Psoas muscle (tissue), 8 donors: Measurements from ENCODE around the gene NFIB. TPM values are rescaled to one million over a fixed set of nuclear protein-coding genes. Genes with fewer than 3 reads are reported as not detected.
A peak's percentile ranks its signal among the peaks of the same experiment; 100 is the strongest.

Experiments
- ATAC-seq, 4 donors: fragments of 200-7000 bp; cut with Tn5 transposase; one replicate each; pipeline ENCODE4 v1.9.1; 2020; ENCODE audit warnings: moderate library complexity in 3 of 4, mild to moderate bottlenecking in 2 of 4
- DNase-seq, 2 donors: peaks; one replicate each; pipeline ENCODE4 v3.0.0-alpha.2; 2020
- H3K27ac ChIP-seq: fragments of 200-600 bp; one replicate; pipeline ENCODE4 v1.8.0; 2022
- H3K27me3 ChIP-seq, 3 donors: fragments of 200-600 bp in 1 of 3; one replicate each; pipeline versions ENCODE4 v1.6.1 to v1.8.0; 2013 to 2022; ENCODE audit warnings: low read length in 2 of 3, mild to moderate bottlenecking in 2 of 3, moderate library complexity in 1 of 3; ENCODE audit not compliant: insufficient read depth in 3 of 3
- H3K36me3 ChIP-seq, 2 donors: fragments of 200-600 bp in 1 of 2; one replicate each; pipeline versions ENCODE4 v1.6.1 to v1.8.0; 2013 to 2022; ENCODE audit warnings: low read depth in 1 of 2, mild to moderate bottlenecking in 1 of 2, moderate library complexity in 1 of 2; ENCODE audit not compliant: insufficient read depth in 1 of 2
- H3K4me1 ChIP-seq: fragments of 200-600 bp; one replicate; pipeline ENCODE4 v1.8.0; 2022
- H3K4me3 ChIP-seq: fragments of 200-600 bp; one replicate; pipeline ENCODE4 v1.8.0; 2022; ENCODE audit warnings: mild to moderate bottlenecking
- H3K9me3 ChIP-seq: fragments of 200-600 bp; one replicate; pipeline ENCODE4 v1.8.0; 2022
- CTCF ChIP-seq: fragments of 200-600 bp; IDR thresholded peaks from one replicate; pipeline ENCODE4 v1.8.0; 2022; ENCODE audit warnings: antibody characterized with exemption
- WGBS, 3 donors: extraction: QIAGEN DNeasy Blood & Tissue Kit; methylation state at CpG; one replicate each; pipeline versions ENCODE4 v1.1.6 to v1.1.7; 2013; 5-methylcytosine and 5-hydroxymethylcytosine counted together
- intact Hi-C, 2 donors: fragments of 100-400 bp; cut with DNase I; formaldehyde crosslinking; loops; one replicate each; pipeline versions ENCODE4 v1.11.0 to v1.14.2; 2022
- polyA plus RNA-seq, 3 donors: library from polyadenylated mRNA; stranded (reverse); fragments of 200-250 nt; gene quantifications; one replicate each; pipeline ENCODE4 v1.2.3, GENCODE V29; 2013
- total RNA-seq, 4 donors: library from RNA; stranded (reverse); fragmentation: NEBNext Ultra II Directional in 2 of 4; extraction: Animal tissue kit (Norgen Biotek cat#: 25700) in 2 of 4; gene quantifications; one replicate each; pipeline versions ENCODE4 v1.2.1 to v1.2.4, GENCODE V29; 2021 to 2023
- donor health status: healthy with polysubstance abuse.
- donor health status: DM: no; HTN: no; CAD: no; lungs with moderate emphysema.
- donor health status: Bipolar disorder and iron deficiency.
- donor health status: healthy.
- donor health status: DM: yes; HTN: yes; CAD: no.
- donor health status: DM: no; HTN: no; CAD: no.
- donor health status: DM: no; HTN: no; CAD: no.
- donor health status: DM: yes; HTN: yes; CAD: no.

The NFIB gene
- total and polyA plus RNA-seq, 7 donors, result 5.8 to 65.1 (median 35.0) TPM

GRCh38 chr9:14320271-14321181 lies 6.6 kb upstream of the NFIB start:
- ATAC-seq, result peak in 3 of 4 donors; percentile 22 to 40 (median 27)
- whole genome bisulfite sequencing, 3 donors, result 6 to 8% (median 7%) methylated on average over 14 of the region's 14 CpGs

DNA sequence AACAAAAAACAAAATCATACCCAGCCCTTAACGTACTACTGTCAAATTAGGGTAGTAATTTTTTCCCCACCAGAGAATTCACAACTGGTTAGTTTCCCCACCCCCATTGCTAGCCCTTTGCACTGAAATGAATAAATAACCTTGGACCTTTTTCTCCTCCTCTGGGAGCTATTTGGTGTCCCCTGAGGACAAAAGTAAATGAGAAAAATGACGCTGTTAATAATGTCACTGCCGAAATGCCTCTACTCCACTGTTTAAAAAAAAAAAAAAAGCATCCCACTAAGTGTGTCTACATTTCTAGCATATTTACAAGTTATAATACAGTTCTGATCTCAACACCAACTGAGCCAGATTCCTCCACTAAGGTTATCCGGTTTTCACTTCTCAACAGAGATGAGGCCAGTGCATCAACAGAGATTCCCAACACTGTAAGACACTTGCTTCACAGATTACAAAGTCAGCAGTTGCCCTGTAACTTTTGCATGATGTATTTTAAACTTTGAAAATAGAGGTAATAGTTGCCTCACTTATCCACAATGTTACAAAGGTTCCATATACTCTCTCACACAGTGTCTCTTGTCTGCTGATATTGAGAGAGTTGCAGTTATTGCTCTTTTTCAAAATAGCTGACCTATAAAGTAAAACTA lies 5.1 kb upstream of the NFIB start:
- WGBS, 3 donors, result 5 to 10% (median 5%) methylated on average over 4 of the region's 4 CpGs
- no peaks in the 10 kb centered on the region for H3K27me3 ChIP-seq
- no peak for TF ChIP-seq CTCF
- H3K27ac ChIP-seq, result peak overlapping the region; percentile 99
- peak overlapping the region; percentile 93 for H3K4me3 ChIP-seq
- intact Hi-C loops, result loop anchor here (5.0 to 10.0 kb wide), 3 partner anchors 33 to 1174 kb away; no protein-coding TSS in a partner anchor
- no peaks in the 10 kb centered on the region for H3K36me3 ChIP-seq
- DNase-seq (no peak), ATAC-seq (no peak)
- H3K9me3 ChIP-seq, result no peaks in the 10 kb centered on the region
- peaks cover 44% of the 10 kb centered on the region for H3K4me1 ChIP-seq

More at GRCh38 chr9:14320271-14321181, 6.6 kb upstream of the NFIB start:
- H3K27ac ChIP-seq, result peak overlapping the region; percentile 99
- no peak for DNase-seq
- H3K4me3 ChIP-seq, result peak overlapping the region; percentile 93
- no peaks in the 10 kb centered on the region for H3K9me3 ChIP-seq
- H3K36me3 ChIP-seq, result no peaks in the 10 kb centered on the region
- H3K27me3 ChIP-seq, result no peaks in the 10 kb centered on the region
- H3K4me1 ChIP-seq, result peaks cover 59% of the 10 kb centered on the region
- no peak for TF ChIP-seq CTCF
- intact Hi-C loops, result no loop called here

- H3K27me3 ChIP-seq, result no peaks in the 10 kb centered on the region
- H3K36me3 ChIP-seq, result no peaks in the 10 kb centered on the region
- TF ChIP-seq CTCF, result no peak
- no peak for DNase-seq
- peak overlapping the region; percentile 99 for H3K27ac ChIP-seq
- WGBS, 3 donors, result 4 to 6% (median 5%) methylated on average over 2 of the region's 2 CpGs
- no peaks in the 10 kb centered on the region for H3K9me3 ChIP-seq
- peak overlapping the region; percentile 93 for H3K4me3 ChIP-seq
- intact Hi-C loops, result loop anchor here (5.0 to 10.0 kb wide), 3 partner anchors 34 to 1174 kb away; no protein-coding TSS in a partner anchor
- peaks cover 37% of the 10 kb centered on the region for H3K4me1 ChIP-seq
- no peak for ATAC-seq
Observed at GRCh38 chr9:14318361-14318760, 4.4 kb upstream of the NFIB start.

DNA sequence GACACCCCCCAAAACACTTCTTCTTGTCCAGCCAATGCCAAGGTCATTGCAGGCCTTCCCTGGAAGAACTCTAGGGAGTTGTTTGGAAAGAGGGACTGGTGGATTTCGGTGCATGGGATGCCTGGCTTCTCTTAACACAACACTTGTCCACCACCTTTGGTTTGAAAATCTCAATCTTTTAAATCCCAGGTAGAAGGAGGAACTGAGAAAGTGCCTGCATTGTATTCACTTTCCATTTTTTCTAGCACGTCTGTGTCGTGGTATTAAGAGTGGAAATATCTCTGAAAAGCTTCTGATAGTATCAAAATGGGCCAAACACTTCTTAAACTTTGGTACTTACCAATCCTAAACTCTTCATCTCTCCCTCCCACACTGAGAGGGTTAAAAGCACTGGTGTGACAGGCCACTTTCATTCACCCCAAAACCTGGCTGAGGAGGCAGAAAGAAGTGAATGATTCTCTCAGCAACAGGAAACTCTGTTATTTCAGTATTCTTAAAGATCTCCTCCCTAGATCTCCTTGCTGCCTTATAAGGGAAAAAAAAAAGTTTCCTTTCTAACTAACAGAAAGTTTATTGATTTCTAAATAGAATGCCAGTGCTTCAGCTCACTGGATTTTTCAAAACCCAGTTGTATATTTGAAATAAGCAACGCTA lies 3.9 kb upstream of the NFIB start:
- intact Hi-C loops, result loop anchor here (5.0 to 10.0 kb wide), 3 partner anchors 35 to 1173 kb away; no protein-coding TSS in a partner anchor
- H3K4me3 ChIP-seq, result peak overlapping the region; percentile 93
- H3K9me3 ChIP-seq, result no peaks in the 10 kb centered on the region
- no peak for DNase-seq
- peak overlapping the region; percentile 99 for H3K27ac ChIP-seq
- peaks cover 36% of the 10 kb centered on the region for H3K4me1 ChIP-seq
- no peak for TF ChIP-seq CTCF
- no peak for ATAC-seq
- WGBS, 3 donors, result 6 to 11% (median 11%) methylated on average over 4 of the region's 4 CpGs
- H3K36me3 ChIP-seq, result no peaks in the 10 kb centered on the region
- H3K27me3 ChIP-seq, result no peaks in the 10 kb centered on the region
